NOMO-1 treated with dmso at 0.1 percent for 144 hours (cell line): ENCODE measurements around the gene PDE8B.

Source experiments
- DNase-seq: peaks from one replicate; lab custom pipeline; 2025; ENCODE audit not compliant: unreplicated experiment; lab: John Stamatoyannopoulos, UW

PDE8B gene

GRCh38 chr5:77394064-77394715 is 183.7 kb downstream of the PDE8B start:
- no peak for DNase-seq

GRCh38 chr5:77396017-77396416 is 185.5 kb downstream of the PDE8B start:
- no peak for DNase-seq

- DNase-seq, result no peak
Observed at GRCh38 chr5:77397686-77398292, 187.3 kb downstream of the PDE8B start.

- DNase-seq, result no peak
Observed at GRCh38 chr5:77398458-77398857, 188.0 kb downstream of the PDE8B start.

GRCh38 chr5:77398896-77399295 is 188.4 kb downstream of the PDE8B start:
- DNase-seq, result no peak

- DNase-seq, result peak; percentile 15
Observed at GRCh38 chr5:77400645-77401044, 190.2 kb downstream of the PDE8B start.

- no peak for DNase-seq
Observed at GRCh38 chr5:77402796-77403195, 192.3 kb downstream of the PDE8B start.

- DNase-seq, result no peak
Observed at GRCh38 chr5:77407152-77407551, 196.7 kb downstream of the PDE8B start.

GRCh38 chr5:77409870-77410621 is 199.6 kb downstream of the PDE8B start:
- no peak for DNase-seq

GRCh38 chr5:77413049-77413448 is 202.6 kb downstream of the PDE8B start:
- no peak for DNase-seq

GRCh38 chr5:77418162-77418561 is 207.7 kb downstream of the PDE8B start:
- no peak for DNase-seq

GRCh38 chr5:77418601-77419581 is 208.4 kb downstream of the PDE8B start:
- DNase-seq, result no peak

- no peak for DNase-seq
Observed at GRCh38 chr5:77419644-77420582, 209.4 kb downstream of the PDE8B start.

GRCh38 chr5:77420940-77421339 is 210.5 kb downstream of the PDE8B start:
- DNase-seq, result no peak

GRCh38 chr5:77423022-77423750 is 212.7 kb downstream of the PDE8B start:
- DNase-seq, result no peak

GRCh38 chr5:77424921-77425320 is 214.4 kb downstream of the PDE8B start:
- DNase-seq, result no peak

- no peak for DNase-seq
Observed at GRCh38 chr5:77425420-77425819, 214.9 kb downstream of the PDE8B start.

GRCh38 chr5:77425998-77426659 is 215.6 kb downstream of the PDE8B start:
- no peak for DNase-seq

GRCh38 chr5:77426670-77427069 is 216.2 kb downstream of the PDE8B start:
- DNase-seq, result no peak
